ENCODE results near the gene SLC12A7.

- TF ChIP-seq POLR2A (IDR thresholded peaks at IDR 0.05): no peak
- TF ChIP-seq CTCF (IDR thresholded peaks at IDR 0.05): no peak
Measured at GRCh38 chr5:1005249-1005851, 106.5 kb downstream of the SLC12A7 start.
